Midbrain (tissue), 1 donor: ENCODE data around the gene KLHL20.

ENCODE experiments used
- DNase-seq: peaks from one replicate; lab custom pipeline; 2025; lab: John Stamatoyannopoulos, UW

The KLHL20 gene

DNA sequence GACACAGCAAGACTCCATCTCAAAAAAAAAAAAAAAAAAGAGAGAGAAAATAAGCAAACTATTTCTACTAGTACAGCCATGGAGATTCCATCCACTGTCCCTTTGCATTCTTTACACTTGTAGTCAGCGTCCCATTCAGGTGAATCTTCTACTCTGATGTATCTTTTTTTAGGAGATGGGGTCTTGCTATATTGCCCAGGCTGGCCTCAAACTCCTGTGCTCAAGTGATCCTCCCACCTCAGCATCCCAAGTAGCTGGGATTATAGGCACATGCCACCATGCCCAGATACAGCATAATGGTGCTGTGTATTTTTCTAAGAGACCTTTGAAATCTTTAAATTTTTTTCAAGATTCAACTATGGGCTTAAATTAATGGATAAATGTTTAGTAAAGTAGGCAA, 118.0 kb downstream of the KLHL20 start:
- no peak for DNase-seq
